ENCODE results near the gene CTNNA1. TPM values are rescaled to one million over a fixed set of nuclear protein-coding genes. Genes with fewer than 3 reads are reported as not detected.

Gene CTNNA1
- total and polyA plus RNA-seq, 2 donors from 2014 or later = 177 to 463 TPM

GRCh38 chr5:138968601-138969000 lies 215.4 kb downstream of the CTNNA1 start:
- Histone ChIP-seq H3K27me3 (ENCODE audit: control insufficient read depth, insufficient read depth, low read length) (no peaks in the 10 kb centered on the region), H3K4me1 (ENCODE audit: control insufficient read depth in 2 of 3, insufficient read depth in 2 of 3, low read depth in 1 of 3, low read length in 3 of 3) (peaks cover 15 to 45% (median 32%) of the 10 kb centered on the region in 3 donors), H3K36me3 (ENCODE audit: control insufficient read depth in 2 of 3, insufficient read depth in 3 of 3, low read length in 3 of 3) (no peaks in the 10 kb centered on the region), H3K4me3 (ENCODE audit: low read length in 3 of 3) (no peak overlapping the region), H3K27ac (ENCODE audit: low read depth in 2 of 2, low read length in 2 of 2) (no peak overlapping the region), H3K9ac (ENCODE audit: low read length in 3 of 3) (no peak overlapping the region), H3K9me3 (ENCODE audit: control insufficient read depth in 2 of 3, insufficient read depth in 1 of 3, low read length in 3 of 3) (no peaks in the 10 kb centered on the region)
- TF ChIP-seq CTCF (IDR thresholded peaks at IDR 0.05; ENCODE audit: borderline replicate concordance, extremely low read depth, insufficient read depth) = no peak
- intact Hi-C loops (cut with DNase I) = no loop called here
- FAIRE-seq (no peak), DNase-seq (no peak)

- Histone ChIP-seq H3K36me3 (ENCODE audit: control insufficient read depth in 2 of 3, insufficient read depth in 3 of 3, low read length in 3 of 3) (no peaks in the 10 kb centered on the region), H3K27me3 (ENCODE audit: control insufficient read depth, insufficient read depth, low read length) (no peaks in the 10 kb centered on the region), H3K9me3 (ENCODE audit: control insufficient read depth in 2 of 3, insufficient read depth in 1 of 3, low read length in 3 of 3) (no peaks in the 10 kb centered on the region), H3K4me3 (ENCODE audit: low read length in 3 of 3) (no peak overlapping the region), H3K9ac (ENCODE audit: low read length in 3 of 3) (no peak overlapping the region), H3K4me1 (ENCODE audit: control insufficient read depth in 2 of 3, insufficient read depth in 2 of 3, low read depth in 1 of 3, low read length in 3 of 3) (peaks cover 7 to 43% (median 29%) of the 10 kb centered on the region in 3 donors), H3K27ac (ENCODE audit: low read depth in 2 of 2, low read length in 2 of 2) (no peak overlapping the region)
- no peak for TF ChIP-seq CTCF (IDR thresholded peaks at IDR 0.05; ENCODE audit: borderline replicate concordance, extremely low read depth, insufficient read depth)
- intact Hi-C loops (cut with DNase I) = no loop called here
- no peak for FAIRE-seq
- DNase-seq = no peak
Observed at GRCh38 chr5:138969323-138970002, 216.2 kb downstream of the CTNNA1 start.

- Histone ChIP-seq H3K4me1 (ENCODE audit: control insufficient read depth in 2 of 3, insufficient read depth in 2 of 3, low read depth in 1 of 3, low read length in 3 of 3) (peaks cover 4 to 40% (median 24%) of the 10 kb centered on the region in 3 donors), H3K9me3 (ENCODE audit: control insufficient read depth in 2 of 3, insufficient read depth in 1 of 3, low read length in 3 of 3) (no peaks in the 10 kb centered on the region), H3K27me3 (ENCODE audit: control insufficient read depth, insufficient read depth, low read length) (no peaks in the 10 kb centered on the region), H3K4me3 (ENCODE audit: low read length in 3 of 3) (no peak overlapping the region), H3K27ac (ENCODE audit: low read depth in 2 of 2, low read length in 2 of 2) (no peak overlapping the region), H3K36me3 (ENCODE audit: control insufficient read depth in 2 of 3, insufficient read depth in 3 of 3, low read length in 3 of 3) (no peaks in the 10 kb centered on the region), H3K9ac (ENCODE audit: low read length in 3 of 3) (no peak overlapping the region)
- no peak for TF ChIP-seq CTCF (IDR thresholded peaks at IDR 0.05; ENCODE audit: borderline replicate concordance, extremely low read depth, insufficient read depth)
- DNase-seq = no peak
- intact Hi-C loops (cut with DNase I) = no loop called here
- no peak for FAIRE-seq
Observed at GRCh38 chr5:138972230-138972629, 219.0 kb downstream of the CTNNA1 start.

All from kidney (tissue), 14 donors.